GM19035 (cell line): ENCODE measurements around the gene RABGAP1L.
"Not testable (repeated sequence)": the region's sequence is repeated elsewhere in the genome, so short reads cannot be mapped to it uniquely, and the experiment has no call there.

ENCODE experiments used
- ATAC-seq: cut with Tn5 transposase; IDR thresholded peaks from one replicate; pipeline ENCODE4 v1.9.1; 2021; ENCODE audit not compliant: unreplicated experiment

The RABGAP1L gene

DNA sequence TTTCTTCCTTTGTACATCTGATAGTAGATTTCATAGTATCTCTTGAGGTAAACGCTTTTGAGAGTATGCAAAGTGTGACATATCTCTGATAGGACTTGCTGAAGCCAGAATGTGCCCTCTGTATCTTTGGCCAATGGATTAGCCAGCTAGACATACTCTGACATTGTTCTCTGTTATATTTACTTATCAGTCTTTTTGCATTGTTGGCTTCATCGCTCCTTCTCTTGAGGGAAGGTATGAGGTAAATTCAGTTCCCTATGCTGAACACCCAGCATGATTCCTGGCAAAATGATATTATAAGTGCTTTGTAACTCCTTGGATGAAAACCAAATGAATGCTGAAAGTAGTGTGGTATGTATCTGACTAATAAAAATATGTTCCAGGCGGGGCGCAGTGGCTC is 677.2 kb downstream of the RABGAP1L start:
- no peak for ATAC-seq

DNA sequence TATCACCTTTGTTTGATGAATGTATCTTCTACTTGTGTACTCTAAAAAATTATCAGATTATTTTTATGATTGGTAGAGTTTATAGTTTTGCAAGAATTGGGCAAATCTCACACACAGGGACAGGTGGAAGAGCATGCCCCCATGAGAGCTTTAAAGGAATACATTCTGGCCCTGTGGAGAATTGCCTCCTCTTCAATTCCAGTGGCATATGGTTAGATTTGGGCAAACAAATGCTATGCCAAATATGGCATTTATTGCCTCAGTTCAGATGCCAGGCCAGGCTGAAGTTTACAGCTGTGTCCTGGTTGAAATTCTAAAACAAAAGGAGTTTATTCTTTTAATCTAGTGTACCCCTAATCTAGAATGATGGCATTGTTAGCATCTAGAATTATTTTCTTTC is 678.1 kb downstream of the RABGAP1L start:
- ATAC-seq, result no peak

DNA sequence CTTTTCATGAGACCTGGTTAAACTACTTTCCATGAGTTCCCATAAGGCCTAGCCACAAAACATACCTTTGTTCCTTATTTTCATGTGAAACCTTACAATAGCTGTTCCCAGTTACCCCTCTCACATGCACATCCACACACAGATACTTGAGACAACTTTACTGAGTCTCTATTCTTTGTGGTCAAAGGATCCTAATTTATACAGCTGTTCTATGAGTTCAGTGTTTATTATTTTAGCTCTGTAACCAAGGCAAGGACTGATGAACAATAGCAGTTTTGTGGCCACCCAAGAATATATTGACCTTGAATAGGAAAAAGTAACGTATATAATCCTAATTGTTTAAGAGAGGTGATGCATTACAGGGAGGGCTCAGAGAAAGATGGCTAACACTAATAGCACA is 679.9 kb downstream of the RABGAP1L start:
- no peak for ATAC-seq

DNA sequence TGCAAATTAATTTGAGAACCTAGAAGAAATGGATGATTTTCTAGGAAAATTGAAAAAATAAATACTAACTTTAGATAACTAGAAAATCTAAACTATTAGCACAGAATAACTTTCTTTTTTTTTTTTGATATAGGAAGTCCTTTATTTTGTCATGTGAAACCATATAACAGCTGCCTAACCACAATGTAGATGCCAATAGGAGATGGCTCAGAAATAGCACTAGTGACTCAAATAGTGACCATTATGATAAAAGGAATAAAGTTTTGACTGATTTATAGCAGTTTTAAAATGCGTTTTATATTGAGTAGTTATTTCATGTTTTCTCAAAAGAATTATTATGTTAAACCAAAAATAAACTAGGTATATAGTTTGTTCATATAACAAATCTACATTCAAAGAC is 682.4 kb downstream of the RABGAP1L start:
- no peak for ATAC-seq

DNA sequence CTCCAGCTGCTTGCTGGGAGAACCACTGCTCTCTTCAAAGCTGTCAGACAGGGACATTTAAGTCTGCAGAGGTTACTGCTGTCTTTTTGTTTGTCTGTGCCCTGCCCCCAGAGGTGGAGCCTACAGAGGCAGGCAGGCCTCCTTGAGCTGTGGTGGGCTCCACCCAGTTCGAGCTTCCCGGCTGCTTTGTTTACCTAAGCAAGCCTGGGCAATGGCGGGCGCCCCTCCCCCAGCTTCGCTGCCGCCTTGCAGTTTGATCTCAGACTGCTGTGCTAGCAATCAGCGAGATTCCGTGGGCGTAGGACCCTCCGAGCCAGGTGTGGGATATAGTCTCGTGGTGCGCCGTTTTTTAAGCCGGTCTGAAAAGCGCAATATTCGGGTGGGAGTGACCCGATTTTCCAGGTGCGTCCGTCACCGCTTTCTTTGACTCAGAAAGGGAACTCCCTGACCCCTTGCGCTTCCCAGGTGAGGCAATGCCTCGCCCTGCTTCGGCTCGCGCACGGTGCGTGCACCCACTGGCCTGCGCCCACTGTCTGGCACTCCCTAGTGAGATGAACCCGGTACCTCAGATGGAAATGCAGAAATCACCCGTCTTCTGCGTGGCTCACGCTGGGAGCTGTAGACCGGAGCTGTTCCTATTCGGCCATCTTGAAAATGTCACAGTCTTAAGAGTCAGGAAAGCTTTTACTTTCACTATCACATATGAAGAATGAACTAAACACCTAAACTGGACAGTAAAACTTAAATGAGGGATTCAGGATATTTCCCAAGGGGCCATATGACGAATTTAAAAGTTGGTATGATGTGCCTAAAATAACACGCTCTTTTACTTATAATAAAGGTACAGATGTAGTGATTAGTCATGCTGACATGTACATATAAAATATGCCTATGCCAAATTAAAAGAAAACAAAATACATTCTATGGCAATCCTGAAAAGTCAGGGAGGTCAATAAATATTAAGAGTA is 689.6 kb downstream of the RABGAP1L start:
- ATAC-seq, result not testable (repeated sequence)

DNA sequence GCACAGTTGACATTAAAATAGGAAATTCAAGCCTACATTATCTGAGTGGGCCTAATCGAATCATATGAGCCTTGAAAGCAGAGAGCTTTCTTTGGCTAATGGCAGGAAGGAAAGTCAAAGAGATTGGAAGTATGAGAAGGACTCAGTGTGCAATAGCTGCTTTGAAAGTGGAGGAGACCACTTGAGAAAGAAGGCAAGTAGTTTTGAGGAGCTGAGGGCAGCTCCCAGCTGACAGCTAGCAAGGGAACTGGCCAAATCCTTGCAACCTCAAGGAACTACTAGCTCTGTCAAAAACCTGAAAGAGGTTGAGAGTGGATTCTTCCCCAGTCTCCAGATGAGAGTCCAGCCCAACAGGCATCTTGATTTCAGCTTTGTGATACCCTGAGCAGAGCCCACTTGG is 691.4 kb downstream of the RABGAP1L start:
- no peak for ATAC-seq

DNA sequence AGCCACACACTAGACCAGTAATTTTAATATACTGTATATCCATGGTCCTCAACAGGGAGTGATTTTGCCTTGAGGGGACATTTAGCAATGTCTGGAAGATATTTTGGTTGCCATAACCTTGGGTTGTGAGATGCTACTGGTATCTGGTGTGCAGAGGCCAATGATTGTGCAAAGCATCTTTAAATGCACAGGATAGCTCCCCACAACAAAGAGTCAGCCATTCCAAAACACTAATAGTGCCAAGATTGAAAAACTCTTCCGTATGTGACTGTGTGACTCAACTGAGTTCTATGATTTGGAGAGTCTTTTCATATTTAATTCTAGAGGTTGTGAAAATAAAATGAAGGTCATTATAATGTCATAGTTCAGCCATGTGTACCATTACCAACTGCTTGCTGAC is 699.0 kb downstream of the RABGAP1L start:
- no peak for ATAC-seq

DNA sequence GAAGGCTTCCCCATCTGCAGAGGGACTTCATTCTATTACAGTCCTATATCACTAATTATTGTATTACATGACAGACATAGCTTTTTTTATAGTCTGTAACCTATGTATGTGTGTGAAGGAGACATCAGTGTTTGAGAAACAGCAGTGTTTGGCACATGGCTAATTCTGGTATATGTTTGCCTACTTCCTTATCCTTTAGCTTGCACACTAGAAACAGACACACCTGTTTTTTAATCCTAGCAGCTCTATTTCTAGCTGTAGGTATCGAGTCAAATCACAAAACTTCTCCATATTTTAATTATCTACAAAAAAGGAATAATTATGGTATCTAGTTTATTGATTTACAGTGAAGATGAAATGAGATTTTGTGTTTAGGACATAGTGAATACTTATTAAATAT is 711.0 kb downstream of the RABGAP1L start:
- ATAC-seq, result no peak

DNA sequence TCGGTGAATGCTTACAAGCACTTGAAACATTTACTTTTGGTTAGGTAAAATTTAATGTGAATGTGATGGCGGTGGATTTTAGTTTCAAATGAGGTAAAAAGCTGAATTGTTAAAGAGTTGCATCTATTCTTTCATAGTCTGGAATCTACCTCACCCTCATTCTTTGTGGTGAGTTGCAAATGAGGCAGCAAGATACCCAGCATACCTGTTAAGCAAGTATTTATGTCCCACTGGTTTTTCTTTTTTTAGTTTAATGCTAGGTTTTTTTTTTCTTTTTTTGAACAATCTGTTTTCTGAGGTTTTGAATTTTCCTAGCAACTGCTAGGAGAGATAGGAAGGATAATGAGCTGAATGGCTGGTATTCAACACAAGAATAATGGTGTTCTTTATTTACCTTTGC is 712.6 kb downstream of the RABGAP1L start:
- no peak for ATAC-seq

DNA sequence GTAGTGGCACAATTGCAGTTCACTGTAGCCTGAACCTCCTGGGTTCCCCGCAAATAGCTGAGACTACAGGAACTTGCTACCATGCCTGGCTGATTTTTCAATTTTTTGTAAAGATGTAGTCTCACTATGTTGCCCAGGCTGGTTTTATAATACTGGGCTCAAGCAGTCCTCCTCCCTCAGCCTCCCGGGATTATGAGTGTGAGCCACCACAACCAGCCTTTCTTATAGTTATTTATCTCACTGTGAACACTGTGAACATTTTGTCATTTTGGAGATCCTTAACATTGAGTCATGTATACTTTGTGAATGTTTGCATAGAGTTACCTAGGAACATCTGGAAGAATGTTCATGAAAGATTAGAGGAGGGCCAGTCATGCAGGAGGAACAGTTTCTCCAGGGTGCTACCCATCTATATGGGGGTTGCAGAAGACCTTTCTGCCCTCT is 713.3 kb downstream of the RABGAP1L start:
- no peak for ATAC-seq

DNA sequence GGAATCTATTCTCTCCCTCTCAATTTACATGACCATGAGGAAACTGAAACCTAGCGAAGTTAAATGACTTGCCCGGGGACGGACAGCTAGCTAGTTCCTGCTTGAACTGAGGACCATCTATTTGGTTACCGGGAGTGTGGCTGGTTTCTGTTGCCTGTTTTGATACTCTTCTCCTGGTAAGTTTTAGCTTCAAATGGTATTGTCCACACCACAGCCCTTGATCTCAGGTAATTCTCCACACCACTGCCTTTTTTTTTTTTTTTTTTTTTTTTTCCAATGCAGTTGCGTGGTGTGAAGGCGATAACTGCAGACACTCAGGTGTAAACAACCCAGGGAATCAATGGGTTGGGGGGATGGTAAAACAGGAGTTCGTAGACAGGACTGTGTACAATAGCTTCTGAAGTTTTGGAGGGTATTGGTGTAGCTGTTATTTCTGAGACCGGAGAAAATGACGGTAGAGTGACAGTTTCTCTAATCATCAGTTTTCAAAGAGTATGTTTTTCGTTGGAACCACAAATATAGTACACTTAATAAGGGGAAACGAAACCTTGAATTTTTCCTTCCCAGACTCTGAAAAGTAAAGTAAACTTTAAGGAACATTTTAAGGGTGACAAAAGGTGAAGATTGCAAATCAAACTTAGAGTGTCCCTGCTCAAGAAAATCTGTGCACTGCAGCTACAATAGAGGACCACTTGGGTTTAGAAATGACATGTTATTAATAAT is 715.2 kb downstream of the RABGAP1L start:
- peak; percentile 73 for ATAC-seq

DNA sequence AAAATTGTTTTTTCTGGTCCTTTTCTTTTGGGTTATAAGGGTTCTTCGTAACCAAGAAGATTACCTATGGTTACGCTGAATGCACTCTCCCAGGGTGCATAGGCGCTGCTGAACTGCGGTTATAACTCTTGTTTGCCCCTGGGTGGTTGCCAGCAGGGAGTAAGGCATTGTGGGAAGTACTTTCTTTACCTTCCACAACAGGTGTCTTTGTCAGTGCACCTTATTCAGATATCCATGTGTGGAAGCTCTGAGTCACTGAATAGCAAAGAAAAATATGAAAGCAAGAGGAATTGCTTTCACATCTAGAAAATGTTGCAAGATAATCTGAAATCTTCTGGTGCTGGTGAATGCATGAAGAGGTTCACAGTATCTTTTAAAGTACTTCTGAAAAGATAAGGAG is 716.0 kb downstream of the RABGAP1L start:
- no peak for ATAC-seq

DNA sequence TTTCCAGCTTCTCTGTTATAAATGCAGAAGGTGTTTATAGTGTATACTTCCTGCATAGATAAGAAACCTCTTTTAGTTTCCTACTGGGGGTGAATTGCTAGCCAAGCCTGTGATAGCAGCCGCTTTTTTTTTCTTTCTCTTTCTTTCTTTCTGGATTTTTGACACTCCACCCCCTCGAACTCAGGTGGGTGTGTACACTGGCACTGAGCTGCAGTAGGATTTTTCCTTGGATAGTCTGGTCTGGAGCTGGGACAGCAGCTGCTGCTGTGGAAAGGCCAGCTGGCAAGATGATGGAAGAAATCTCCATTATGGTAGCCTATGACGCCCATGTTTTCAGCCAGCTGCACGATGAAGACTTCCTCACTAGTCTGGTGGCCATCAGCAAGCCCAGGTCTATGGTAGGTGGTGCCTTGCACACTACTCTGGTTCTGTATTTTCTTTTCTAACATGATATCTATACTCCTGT is 717.9 kb downstream of the RABGAP1L start:
- no peak for ATAC-seq

DNA sequence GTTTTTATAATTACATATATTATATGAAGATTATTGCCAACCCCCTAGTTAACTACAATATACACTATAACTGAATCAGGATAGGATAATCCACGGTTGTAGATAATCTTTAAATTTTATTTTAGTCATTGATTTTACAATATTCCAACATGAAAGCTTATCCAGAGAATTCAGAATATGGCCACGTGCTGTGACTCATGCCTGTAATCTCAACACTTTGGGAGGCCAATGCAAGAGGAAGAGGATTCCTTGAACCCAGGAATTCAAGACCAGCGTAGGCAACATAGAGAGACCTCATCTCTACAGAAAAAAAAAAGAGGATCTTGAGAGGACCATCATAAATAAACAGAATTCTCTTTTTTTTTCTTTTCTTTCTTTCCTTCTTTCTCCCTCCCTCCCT is 720.9 kb downstream of the RABGAP1L start:
- ATAC-seq, result no peak

DNA sequence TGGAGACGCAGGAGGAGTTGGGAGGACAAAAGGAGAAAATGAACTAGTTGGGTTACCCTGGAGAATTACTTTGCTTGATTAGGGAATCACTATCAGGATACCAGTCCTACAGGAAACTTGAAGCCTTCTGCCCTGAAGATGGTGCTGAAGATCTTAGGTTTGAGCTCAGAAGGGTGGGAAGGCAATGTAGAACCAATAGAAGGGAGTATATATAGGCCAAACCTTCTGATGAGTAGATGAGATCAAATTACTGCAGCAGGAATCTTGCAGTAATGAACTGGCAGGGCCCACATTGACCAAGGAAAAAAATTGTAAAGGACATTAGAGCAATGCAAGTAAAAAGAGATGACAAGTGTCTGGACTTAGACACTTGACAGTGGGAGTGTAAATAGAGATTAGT is 724.1 kb downstream of the RABGAP1L start:
- ATAC-seq, result no peak

DNA sequence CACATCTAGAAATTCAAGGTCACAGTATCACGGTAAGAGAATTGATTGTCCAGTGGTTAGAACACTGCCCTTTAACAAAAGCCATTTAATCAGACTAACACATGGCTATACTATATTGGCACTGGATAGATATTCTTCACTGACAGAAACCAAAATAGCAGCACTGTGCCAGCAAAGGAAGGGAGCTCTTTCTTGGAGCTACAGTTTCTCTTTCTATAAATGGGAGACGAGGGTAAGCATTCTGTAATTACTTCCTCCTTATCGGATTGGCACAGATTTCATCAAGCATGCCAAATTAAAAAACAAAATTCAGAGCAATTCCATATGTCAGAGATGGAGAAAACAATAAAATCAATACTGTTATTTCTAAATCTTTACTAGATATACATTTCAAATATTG is 724.7 kb downstream of the RABGAP1L start:
- no peak for ATAC-seq

DNA sequence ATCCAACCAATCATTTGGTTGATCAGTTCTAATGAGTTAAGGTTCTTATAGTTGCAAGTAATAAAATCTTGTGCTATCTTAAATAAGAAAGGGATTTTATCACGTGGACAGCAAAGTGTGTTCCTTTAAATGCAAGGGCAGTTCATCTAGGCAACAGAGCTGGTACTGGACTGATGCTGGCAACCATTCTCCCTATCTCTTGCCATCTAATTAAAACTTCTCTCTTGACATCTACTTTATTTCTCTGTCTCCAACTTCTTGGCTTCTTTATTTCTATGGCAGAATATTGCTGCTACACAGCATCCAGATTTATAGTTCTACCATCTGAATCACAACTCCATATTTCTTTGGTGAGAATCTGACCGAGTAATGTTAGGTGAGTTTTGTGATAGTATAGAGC is 725.2 kb downstream of the RABGAP1L start:
- no peak for ATAC-seq

DNA sequence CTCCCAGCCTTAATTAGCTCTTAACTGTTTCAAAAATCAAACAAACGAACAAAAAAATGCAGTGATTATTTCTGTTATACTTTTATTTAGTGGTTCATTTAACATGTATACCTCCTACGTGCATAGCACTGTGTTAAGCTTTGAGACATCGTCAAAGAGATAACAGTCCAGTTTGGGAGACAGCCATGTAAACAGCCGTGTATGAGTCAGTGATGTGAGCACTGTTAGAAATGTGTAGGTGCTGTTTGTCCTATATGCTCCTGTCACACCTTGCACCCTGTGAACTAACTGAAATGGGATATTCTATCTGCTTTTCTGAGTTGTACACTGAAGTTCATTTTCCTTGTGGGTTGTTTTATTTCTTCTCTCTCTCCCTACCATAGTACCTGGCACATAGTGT is 730.7 kb downstream of the RABGAP1L start:
- no peak for ATAC-seq

DNA sequence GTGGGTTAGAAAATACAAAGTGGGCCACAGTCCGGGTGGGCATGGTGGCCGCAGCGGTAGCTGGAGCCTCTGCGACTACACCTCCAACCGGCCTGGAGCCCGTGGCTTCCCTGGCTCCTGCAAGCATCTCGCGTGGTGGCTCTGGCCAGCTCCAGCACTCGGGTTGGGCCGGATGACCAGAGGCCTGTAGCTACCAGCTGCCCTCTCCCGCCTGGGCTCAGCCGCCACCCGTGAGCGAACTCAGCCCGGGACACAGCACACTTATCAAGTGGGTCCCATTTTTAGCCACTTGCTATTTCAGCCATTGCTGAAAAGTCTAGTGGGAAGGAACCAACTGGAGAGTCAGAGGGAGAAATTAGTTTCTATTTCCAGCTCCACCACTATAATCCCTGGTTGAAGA is 732.7 kb downstream of the RABGAP1L start:
- ATAC-seq, result no peak

DNA sequence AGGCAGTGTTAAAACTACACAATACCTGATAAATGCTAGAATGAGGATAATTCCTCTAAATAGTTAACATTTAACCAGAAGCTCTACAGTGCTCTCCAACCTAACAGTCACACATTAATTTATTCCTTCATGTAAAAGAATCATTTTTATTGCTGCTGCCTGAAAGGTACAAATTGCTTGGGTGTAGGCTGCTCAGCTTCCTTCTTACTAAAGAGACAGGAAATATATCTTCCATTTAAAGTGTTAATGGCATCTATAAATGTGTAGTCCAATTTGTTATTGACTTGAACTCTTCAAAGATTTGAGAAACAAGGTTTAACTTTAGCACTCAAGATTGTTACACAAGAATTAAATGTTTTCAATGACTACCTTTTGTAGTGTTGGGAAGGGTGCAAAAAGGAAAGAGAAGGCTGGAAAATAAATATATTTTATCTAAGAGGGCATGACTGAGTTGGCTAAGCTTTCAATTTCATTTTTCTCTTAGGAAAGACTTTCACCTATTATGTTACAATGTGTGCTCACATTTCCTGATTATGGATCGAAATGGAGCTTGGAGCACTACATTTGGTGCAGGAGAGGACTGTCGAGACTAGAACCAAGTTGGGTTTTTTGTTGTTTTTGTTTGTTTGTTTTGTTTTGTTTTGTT is 734.9 kb downstream of the RABGAP1L start:
- no peak for ATAC-seq

DNA sequence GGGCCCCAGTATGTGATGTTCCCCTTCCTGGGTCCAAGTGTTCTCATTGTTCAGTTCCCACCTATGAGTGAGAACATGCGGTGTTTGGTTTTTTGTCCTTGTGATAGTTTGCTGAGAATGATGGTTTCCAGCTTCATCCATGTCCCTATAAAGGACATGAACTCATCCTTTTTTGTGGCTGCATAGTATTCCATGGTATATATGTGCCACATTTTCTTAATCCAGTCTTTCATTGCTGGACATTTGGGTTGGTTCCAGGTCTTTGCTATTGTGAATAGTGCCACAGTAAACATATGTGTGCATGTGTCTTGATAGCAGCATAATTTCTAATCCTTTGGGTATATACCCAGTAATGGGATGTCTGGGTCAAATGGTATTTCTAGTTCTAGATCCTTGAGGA is 736.3 kb downstream of the RABGAP1L start:
- ATAC-seq, result not testable (repeated sequence)
